ENCODE data around the gene HTT. TPM values are rescaled to one million over a fixed set of nuclear protein-coding genes. Genes with fewer than 3 reads are reported as not detected.

The HTT gene
- total RNA-seq, 2 donors from 2014 or later: 51.0 to 55.5 TPM

DNA sequence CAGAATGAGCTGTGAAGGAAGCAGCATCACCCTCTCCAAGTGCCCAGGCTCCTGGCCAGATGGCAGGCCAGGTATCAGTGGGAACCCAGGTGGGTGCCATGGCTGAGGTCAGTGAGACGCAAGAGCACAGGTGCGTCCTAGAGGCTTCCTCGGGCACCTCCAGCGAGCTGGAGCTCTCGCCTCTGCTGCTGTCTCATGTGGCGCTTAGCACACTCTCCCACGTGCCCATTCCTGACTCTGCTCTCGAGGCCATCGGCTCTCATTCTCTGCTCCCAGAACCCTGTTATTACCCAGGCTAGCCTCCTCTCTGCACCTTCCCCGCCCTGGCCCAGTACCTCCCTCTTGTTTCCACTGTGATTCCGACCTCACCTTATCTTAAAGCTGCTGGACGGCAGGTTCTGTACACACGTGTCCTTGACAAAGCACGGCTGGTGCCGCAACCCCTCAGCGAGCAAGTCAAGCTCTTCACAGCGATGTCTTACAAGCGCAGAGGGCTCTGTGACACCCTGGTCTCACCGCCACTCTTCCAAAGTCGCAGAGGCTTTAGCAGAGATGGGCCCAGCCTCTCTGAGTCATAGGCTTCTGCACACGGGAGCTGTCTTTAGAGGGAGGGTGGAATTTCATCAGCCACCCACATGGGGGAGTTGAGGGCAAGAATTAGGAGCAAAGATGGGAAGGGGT, 159.1 kb downstream of the HTT start:
- Histone ChIP-seq H3K36me3 (no peaks in the 10 kb centered on the region), H3K4me3 (no peak overlapping the region), H3K27ac (no peak overlapping the region), H3K9ac (ENCODE audit: low read depth in 2 of 2, low read length in 2 of 2) (no peak overlapping the region), H3K4me1 (no peaks in the 10 kb centered on the region), H3K27me3 (no peaks in the 10 kb centered on the region), H3K9me3 (no peaks in the 10 kb centered on the region)
- DNase-seq: no peak
- intact Hi-C loops (cut with DNase I): no loop called here
- TF ChIP-seq, protein P1, sequence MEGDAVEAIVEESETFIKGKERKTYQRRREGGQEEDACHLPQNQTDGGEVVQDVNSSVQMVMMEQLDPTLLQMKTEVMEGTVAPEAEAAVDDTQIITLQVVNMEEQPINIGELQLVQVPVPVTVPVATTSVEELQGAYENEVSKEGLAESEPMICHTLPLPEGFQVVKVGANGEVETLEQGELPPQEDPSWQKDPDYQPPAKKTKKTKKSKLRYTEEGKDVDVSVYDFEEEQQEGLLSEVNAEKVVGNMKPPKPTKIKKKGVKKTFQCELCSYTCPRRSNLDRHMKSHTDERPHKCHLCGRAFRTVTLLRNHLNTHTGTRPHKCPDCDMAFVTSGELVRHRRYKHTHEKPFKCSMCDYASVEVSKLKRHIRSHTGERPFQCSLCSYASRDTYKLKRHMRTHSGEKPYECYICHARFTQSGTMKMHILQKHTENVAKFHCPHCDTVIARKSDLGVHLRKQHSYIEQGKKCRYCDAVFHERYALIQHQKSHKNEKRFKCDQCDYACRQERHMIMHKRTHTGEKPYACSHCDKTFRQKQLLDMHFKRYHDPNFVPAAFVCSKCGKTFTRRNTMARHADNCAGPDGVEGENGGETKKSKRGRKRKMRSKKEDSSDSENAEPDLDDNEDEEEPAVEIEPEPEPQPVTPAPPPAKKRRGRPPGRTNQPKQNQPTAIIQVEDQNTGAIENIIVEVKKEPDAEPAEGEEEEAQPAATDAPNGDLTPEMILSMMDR (IDR thresholded peaks at IDR 0.05): no peak

DNA sequence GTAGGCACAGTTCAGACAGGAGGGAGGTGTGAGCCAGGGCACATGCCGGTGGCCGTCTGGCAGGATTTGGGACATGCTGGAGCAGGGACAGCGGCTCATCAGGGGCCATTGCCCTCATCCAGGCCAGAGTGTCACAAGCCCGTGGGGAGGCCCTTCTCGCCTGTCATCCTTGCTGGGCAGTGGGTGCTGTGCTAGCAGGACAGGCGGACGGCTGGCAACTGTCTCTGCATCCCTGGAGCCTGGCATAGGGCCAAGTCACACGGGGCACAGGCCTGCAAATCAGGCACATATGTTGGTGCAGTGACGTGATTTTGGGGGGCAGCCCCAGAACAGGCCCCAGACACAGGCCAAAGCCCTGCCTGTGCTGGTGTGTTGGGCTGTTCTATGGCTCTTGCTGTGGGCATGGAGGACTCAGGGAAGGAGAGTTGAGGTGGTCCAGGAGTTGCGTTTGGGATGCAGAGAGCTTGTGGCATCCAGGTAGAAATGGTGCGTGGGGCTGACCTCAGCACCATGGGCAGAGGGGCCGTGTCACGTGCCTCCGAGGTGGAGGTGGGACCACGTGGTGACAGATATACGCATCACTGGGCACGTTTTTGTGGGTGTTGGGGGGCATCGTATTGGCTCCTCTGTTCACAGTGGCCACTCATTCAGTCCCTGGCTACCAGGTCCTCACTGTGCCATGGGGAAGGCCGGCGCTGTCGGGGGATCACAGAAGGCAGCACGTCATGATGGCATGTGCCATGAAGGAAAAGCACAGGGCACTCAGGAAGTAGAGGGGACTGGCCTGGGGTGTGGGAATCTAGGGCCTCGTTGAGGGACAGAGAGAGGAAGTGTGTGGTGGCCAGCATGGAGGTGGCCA, 159.9 kb downstream of the HTT start:
- Histone ChIP-seq H3K27ac (no peak overlapping the region), H3K4me1 (no peaks in the 10 kb centered on the region), H3K4me3 (no peak overlapping the region), H3K9ac (ENCODE audit: low read depth in 2 of 2, low read length in 2 of 2) (no peak overlapping the region), H3K9me3 (no peaks in the 10 kb centered on the region), H3K36me3 (no peaks in the 10 kb centered on the region), H3K27me3 (no peaks in the 10 kb centered on the region)
- TF ChIP-seq, protein P1 (IDR thresholded peaks at IDR 0.05): no peak
- intact Hi-C loops (cut with DNase I): no loop called here
- DNase-seq: no peak

DNA sequence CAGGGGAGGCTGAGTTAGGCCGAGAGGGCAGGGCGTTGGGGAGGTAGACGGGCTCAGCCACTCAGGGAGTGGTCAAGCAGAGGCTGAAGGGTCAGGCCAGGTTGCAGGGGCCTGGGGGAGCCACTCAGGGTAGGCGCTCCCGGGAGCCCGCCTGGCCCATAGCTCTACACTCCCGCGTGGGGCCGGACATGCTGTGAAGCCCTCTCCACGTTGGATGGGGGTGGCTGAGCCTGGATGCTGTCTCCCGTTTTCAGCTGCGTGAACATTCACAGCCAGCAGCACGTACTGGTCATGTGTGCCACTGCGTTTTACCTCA, 160.5 kb downstream of the HTT start:
- intact Hi-C loops (cut with DNase I): no loop called here
- H3K27me3 ChIP-seq: no peaks in the 10 kb centered on the region
- H3K4me3 ChIP-seq: no peak overlapping the region
- no peaks in the 10 kb centered on the region for H3K4me1 ChIP-seq
- H3K9ac ChIP-seq (ENCODE audit: low read depth in 2 of 2, low read length in 2 of 2): no peak overlapping the region
- DNase-seq: no peak
- no peaks in the 10 kb centered on the region for H3K36me3 ChIP-seq
- H3K9me3 ChIP-seq: no peaks in the 10 kb centered on the region
- H3K27ac ChIP-seq: no peak overlapping the region
- TF ChIP-seq, protein P1 (IDR thresholded peaks at IDR 0.05): no peak

DNA sequence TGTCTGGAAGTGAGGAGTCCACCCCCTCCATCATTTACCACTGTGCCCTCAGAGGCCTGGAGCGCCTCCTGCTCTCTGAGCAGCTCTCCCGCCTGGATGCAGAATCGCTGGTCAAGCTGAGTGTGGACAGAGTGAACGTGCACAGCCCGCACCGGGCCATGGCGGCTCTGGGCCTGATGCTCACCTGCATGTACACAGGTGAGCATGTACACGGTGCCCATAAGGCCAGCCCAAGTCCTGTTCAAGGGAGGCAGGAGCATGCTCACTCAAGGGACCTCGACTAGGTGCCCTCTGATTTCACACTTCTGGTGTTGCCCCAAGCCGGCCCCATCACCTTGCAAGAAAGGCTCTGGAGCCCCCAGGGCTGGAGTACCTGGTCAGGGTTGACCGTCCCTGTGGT, 161.1 kb downstream of the HTT start:
- no peaks in the 10 kb centered on the region for H3K36me3 ChIP-seq

DNA sequence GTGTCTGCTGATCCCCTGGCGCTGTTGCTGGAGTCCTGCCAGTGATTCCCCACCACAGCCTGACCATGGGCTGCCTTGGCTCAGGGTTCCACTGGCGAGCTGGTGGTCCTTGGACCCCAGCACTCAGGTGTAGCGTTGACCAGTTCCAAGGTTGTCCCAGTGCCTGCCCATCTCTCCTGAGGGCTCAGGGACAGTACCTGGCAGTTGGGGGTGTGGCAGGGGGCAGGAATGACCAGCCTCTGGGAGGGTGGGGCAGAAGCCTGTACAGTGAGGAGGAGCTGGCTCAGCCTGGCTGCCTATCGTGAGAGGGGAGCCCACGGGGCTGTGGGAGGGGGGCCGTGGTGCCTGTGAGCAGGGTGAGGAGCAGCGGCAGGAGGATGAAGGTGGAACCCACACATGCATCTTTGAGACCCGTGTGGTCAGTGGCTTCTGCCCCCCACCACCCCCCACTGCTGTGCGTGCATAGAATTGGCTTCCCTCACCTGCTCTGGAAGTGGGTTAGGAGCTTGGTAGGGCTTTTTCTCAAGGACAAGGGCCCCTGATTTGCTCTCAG, 161.9 kb downstream of the HTT start:
- Histone ChIP-seq H3K36me3 (no peaks in the 10 kb centered on the region), H3K4me1 (no peaks in the 10 kb centered on the region), H3K27me3 (no peaks in the 10 kb centered on the region), H3K9ac (ENCODE audit: low read depth in 2 of 2, low read length in 2 of 2) (no peak overlapping the region), H3K27ac (no peak overlapping the region), H3K9me3 (no peaks in the 10 kb centered on the region), H3K4me3 (no peak overlapping the region)
- intact Hi-C loops (cut with DNase I): no loop called here
- TF ChIP-seq, protein P1 (IDR thresholded peaks at IDR 0.05): no peak
- DNase-seq: no peak

More for the DNA sequence above, 161.1 kb downstream of the HTT start:
- no peak for DNase-seq
- Histone ChIP-seq H3K27me3 (no peaks in the 10 kb centered on the region), H3K9ac (ENCODE audit: low read depth in 2 of 2, low read length in 2 of 2) (no peak overlapping the region), H3K9me3 (no peaks in the 10 kb centered on the region), H3K4me3 (no peak overlapping the region), H3K4me1 (no peaks in the 10 kb centered on the region), H3K27ac (no peak overlapping the region)
- TF ChIP-seq, protein P1 (IDR thresholded peaks at IDR 0.05): no peak
- intact Hi-C loops (cut with DNase I): no loop called here
